Left renal pelvis (tissue), 4 donors: ENCODE results near the gene HCCS. TPM values are rescaled to one million over a fixed set of nuclear protein-coding genes. Genes with fewer than 3 reads are reported as not detected.

Source experiments
- DNase-seq, 4 donors: peaks; one replicate each; pipeline ENCODE4 v3.0.0-alpha.2; 2013; ENCODE audit warnings: low read depth in 4 of 4, low spot score in 3 of 4
- polyA plus RNA-seq, 4 donors: library from polyadenylated mRNA; unstranded; fragments of 120-200 nt; gene quantifications; one replicate each; pipeline ENCODE4 v1.2.1, GENCODE V29; 2013; ENCODE audit not compliant: insufficient read length in 4 of 4

HCCS gene
- polyA plus RNA-seq: 10 to 100 TPM; 14.7 to 29.4 (median 26.6) TPM

DNA sequence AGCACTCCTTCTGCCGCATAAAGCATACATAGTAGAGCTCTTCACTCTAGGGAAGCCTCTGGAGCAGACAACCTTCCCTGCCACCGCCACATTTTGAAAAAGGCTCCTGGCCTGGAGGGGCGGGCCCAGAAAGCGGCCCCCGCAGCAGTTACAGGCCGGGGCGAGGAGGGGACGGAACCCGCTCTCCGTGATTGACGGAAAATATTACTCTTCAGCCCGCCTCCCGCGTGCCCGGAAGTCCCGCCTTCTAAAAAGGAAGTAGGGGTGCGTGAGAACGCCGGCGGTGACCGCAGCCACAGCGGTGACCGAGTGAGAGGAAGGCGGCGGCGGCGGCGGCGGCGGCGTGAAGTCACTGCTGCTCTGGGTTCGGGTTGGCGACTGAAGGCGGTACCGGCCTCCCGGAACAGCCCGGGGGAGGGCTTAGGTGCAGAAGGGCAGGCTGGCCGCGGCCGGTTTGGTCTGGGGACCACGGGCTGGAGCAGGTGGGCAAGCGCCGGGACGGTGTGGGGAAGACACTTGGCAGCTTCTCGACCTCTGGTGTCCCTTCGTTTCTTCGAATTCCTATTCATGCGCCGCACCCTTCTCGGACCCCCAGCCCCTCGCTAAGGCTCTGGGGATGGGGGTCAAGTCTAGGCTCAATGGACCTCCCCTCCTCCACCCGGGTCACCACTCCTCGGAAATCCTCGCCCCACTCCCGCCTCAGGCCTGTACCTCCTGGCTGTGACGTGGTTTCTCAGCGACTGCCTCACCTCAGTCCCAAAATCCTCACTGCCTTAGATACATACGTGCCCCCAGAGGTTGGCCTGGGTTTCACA lies at the start of gene HCCS:
HCCS (plus strand) TSS at position 296 of the 815 bp plus-strand sequence. CDS start 729 bp downstream, outside the sequence.
- peak in 3 of 4 donors; percentile 57 to 70 (median 67) for DNase-seq

DNA sequence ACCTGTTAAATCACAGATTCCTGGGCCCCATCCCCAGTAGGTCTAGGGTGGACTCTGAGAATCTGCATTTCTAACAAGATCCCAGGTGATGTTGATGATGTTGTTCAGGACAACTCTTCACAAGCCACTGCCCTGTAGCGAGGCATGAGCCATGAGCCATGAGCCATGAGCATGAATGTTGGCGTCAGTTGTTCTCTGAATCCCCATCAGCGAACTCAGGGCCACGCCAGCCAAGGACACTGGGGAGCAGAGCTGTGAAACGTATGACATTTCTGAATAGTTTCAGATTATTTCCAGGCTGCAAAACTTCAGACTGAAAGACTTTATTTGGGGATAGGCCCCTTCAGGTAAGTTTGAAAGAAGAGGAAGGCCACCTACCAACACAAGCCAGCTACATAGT lies 46.9 kb upstream of the HCCS start:
- no peak for DNase-seq

GRCh38 chrX:11064851-11065600 lies 46.1 kb upstream of the HCCS start:
- DNase-seq: no peak

GRCh38 chrX:11066812-11067211 lies 44.3 kb upstream of the HCCS start:
- no peak for DNase-seq

- no peak for DNase-seq
Measured at GRCh38 chrX:11073381-11073780, 37.8 kb upstream of the HCCS start.

- no peak for DNase-seq
Measured at GRCh38 chrX:11080741-11081305, 30.3 kb upstream of the HCCS start.

- DNase-seq: no peak
Measured at GRCh38 chrX:11081511-11081910, 29.6 kb upstream of the HCCS start.

DNA sequence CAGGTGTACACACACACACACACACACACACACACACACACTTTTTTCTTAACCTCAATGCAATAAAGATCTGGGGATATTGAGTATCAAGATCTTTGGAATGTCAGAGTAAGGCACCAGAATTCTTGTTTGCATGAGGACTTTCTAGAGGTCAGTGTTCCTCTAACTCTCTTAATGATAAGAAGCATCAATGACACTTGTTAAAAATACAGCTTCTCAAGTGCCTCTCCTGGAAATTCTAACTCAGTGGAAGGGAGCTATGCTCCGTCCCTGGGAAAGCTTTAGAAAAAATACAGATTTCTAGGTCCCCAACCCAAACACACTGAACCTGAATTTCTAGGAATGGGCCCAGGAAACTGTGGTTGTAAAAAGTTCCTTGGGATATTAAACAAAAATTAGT lies 25.8 kb upstream of the HCCS start:
- no peak for DNase-seq

DNA sequence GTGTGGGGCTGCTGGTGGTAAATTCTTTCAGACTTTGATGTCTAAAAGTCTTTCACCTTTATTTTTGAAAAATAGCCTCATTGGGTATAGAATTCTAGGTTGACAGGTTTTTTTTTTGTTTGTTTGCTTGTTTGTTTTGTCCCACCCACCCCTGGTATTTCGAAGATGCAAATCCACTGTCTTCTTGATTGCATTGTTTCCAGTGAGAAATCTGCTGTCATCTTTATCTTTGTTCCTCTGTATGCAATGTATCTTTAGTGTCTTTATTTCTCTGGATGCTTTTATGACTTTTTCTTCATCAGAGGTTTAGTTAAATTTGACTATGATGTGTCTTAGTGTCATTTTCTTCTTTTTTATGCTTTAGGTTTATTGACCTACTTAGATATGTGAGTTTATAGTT lies 21.3 kb upstream of the HCCS start:
- DNase-seq: no peak

- DNase-seq: no peak
Measured at GRCh38 chrX:11097933-11098332, 13.2 kb upstream of the HCCS start.

DNA sequence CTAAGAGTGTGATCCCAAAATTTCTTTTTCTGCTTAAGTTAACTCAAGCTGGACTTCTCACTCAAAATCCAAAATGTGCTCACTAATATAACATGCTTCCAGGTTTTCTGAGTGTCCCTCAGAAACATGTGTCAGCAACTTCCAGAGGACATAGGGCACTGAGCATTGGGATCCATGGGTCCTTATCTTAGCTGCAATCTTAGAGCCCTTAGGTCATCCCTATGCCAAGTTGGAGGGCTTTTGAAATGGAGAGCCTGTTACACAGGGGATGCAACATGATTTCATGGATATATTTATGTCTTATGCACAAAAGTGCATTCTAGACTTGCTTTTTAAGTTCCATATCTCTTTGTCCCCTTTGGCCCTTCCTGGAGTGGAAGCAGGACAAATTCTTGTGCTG lies 11.7 kb upstream of the HCCS start:
- DNase-seq: no peak

GRCh38 chrX:11100281-11101035 lies 10.7 kb upstream of the HCCS start:
- peak in 1 of 4 donors; percentile 20 for DNase-seq

DNA sequence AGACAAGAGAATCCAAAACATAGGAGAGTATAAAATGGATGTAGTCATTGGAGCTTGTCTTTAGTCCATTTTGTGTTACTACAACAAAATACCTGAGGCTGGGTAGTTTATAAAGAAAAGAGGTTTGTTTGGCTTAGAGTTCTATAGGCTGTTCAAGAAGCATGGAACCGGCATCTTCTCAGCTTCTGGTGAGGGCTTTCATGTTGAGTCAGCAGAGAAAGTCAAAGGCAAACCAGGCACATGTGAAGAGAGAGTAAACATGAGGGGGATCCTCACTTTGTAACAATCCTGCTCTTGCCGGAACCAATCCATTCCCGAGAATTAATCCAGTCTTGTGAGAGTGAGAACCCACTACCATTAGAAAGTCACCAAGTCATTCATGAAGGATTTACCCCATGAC lies 8.1 kb upstream of the HCCS start:
- no peak for DNase-seq

DNA sequence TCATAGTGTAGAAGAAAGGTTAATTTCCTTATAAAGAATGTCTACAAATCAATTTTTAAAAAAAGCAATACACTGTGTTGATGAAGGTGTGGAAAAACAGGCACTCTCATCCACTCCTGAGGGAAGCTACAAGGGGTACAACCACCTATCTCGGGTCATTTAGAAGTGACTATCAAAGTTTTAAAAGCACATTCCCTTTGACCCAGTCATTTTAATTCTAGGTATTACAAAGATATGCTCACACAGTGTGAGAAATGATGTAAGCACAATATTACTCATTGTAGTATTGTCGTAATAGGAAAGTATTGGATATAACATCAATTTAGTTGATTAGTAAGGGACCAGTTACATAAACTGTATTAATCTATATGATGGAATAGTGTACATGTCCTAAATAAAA lies 7.4 kb upstream of the HCCS start:
- no peak for DNase-seq

GRCh38 chrX:11105080-11105479 lies 6.1 kb upstream of the HCCS start:
- DNase-seq: no peak

DNA sequence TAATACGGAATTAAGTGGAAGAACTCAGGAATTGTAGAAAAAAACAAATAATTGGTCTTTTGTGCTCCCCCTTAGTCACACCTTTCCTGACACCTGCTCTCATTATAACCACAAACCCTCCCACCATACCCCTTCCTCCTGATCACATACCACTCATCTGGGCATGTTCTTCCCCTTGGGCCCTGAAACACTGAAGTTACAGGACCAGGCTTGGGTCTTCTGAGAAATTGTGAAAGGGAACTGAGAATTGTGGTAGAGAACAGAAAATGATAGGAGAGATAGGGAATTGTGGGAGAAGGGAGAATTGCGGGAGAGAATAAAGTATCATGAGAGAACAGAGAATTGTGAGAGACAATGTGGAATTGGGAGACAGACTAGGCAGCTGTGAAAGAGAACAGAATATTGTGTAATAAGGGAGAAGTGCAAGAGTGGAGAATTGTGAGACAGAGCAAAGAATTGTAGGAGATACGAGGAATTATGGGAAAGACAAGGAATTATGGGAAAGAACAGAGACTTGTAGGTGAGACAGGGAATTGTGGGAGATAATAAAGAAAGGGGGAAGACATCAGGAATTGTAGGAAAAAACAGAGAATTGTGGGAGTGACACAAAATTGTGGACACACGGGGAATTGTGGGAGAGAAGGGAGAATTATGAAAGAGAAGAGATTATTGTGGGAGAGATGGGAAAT lies 2.7 kb upstream of the HCCS start:
- no peak for DNase-seq

GRCh38 chrX:11109968-11110367 lies 1.2 kb upstream of the HCCS start:
- DNase-seq: no peak

DNA sequence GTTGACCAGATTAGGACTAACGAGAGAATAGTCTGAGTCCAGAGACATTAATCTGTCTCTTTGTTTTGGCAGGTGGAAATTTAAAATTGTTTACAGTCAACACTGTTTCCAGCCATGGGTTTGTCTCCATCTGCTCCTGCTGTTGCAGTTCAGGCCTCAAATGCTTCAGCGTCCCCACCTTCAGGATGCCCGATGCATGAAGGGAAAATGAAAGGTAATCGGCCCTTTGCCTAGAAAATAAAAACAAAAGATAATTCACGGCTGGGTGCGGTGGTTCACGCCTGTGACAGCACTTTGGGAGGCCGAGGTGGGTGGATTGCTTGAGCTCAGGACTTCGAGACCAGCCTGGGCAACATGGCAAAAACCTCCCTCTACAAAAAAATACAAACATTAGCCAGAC lies 815 bp downstream of the HCCS start:
- DNase-seq: no peak

DNA sequence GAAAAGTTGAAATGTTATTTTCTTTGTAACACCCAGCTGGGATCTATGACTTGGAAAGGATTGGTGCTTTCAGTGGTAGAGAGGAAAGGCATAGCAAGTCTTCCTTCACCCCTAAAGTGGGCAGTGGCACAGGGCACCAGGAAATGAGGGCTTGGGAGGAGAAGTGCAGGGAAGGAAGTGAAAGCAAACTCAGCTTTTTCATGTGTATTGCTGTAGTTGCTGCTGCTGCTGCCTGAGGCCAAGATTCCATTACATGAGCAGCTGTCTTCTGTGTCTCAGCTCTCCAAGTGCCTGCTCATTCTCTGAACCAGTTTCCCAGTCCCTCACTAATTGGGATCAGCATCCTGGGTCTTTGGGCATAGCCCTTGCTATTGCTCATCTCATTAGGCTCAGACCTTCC lies 2.6 kb downstream of the HCCS start:
- no peak for DNase-seq

DNA sequence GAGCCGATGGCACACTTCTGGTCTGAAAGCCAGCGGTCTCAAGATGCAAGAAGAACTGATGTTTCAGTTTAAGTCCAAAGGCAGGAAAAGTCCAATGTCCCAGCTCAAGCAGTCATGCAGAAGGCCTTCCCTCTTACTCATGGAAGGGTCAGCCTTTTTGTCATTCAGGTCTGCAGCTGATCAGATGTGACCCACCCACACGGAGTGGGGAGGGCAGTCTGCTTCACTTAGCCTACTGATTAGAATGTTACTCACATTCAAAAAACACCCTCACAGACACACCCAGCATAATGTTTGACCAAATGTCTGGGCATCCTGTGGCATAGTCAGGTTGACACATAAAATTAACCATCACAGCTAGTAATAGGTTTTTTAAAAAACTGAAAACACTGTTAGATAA lies 6.6 kb downstream of the HCCS start:
- DNase-seq: no peak
